SK-N-DZ (cell line): ENCODE measurements around the gene FAM222A.
A peak's percentile ranks its signal among the peaks of the same experiment; 100 is the strongest.

Experiments
- DNase-seq: peaks from one replicate; pipeline ENCODE4 v3.0.0-alpha.2; 2015; ENCODE audit warnings: low spot score

FAM222A gene

DNA sequence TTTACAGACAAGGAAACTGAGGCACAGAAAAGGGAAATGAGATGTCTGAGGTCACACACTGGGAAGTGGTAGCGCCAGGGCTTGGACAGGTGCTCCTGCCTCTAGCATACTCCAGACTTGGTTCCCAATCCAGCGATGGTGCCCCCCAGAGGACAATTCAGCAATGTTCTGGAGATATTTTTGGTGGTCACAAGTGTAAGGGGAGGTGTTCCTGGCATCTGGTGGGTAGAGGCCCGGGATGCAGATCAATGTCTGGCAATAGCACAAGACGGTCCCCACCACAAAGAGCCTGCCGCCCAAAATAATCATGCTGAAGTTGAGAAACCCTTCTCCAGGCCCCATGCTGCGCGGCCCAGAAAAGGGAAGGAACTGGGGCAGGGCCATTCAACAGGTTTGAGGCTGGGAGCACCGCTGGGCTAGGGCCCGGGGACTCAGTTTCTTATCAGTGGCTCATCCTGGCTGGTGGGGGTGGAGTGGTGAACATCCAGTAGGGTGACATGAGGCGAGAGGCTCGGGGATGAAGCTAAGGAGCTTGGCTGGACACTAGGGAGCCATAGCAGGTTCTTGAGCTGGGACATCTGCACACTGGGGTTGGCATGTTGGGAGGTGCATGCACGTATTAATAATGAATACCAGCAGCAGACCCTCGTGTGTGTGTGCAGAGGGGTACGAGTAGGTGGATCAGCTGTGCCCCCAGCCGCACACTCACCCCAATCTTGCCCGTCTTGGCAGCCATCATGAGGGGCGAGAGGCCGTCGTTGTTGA is 84.5 kb downstream of the FAM222A start:
- no peak for DNase-seq

DNA sequence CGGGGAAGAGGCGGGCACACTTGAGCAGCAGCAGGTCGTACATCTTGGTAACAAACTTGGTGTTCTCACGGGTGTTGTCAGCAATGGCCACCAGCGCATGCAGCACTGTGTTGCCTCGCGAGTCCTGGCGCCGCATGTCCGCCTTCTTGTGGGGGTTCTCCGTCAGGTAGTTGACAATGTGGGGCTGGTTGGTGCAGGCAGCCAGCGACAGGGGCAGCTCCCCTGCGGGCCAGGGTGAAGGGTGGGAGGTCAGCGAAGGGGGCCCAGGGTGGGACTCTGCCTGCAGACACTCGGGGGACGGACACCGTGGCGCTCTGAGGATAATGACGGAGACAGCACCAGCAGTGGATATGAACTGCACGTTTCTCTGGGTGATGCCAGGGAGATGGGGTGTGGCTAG is 85.1 kb downstream of the FAM222A start:
- no peak for DNase-seq

DNA sequence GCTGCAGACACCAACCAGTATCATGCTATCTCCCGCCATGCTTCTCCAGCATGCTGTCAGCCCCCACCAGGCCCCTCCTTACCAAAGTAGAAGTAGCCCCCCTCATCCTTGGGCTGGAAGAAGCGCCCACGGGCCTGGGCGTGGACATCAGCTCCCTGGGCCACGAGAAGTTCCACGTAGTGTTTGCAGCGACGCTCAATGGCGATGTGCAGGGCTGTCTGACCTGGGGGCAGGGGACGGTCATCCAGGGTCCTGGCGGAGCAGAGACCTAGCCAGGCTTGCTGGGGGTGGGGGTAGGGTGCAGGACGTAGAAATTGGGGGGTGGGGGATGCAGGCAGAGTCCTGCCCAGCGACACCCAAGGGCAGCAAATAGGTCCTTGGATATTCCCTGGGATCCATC is 86.9 kb downstream of the FAM222A start:
- DNase-seq = no peak

DNA sequence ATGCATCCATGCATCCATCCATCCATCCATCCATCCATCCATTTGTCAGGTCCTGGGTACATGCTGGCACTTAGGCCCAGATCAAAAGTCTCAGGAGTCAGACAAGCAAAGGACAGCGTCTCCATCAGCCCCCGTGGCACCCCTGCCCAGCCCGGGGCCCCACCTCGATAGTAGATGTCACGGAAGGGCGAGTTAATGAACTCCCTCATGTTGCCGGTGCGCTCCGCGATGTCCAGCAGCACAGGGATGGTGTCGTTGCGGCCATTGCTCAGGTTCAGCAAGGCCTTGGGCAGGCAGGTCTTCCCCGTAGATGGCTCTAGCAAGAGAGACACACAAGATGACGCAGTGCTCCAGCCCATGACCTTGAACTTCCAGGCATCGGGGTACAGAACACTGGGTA is 89.2 kb downstream of the FAM222A start:
- no peak for DNase-seq

DNA sequence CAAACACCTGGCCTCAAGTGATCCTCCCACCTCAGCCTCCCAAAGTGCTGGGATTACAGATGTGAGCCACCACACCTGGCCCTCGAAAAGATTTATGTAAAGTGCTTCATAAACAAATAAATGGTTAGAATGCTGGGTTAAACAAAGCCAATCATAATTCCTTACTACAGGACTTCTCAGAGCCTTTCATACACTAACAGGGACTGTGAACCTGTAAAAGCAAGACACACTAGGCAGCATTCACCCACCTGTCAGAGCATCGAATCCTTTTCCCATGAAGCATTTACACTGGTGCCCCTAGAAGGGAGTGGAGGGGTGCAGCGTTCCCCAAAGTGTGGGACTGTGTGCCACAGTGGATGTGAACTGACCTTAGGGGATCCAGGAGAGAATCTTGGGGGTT is 90.1 kb downstream of the FAM222A start:
- DNase-seq = no peak

DNA sequence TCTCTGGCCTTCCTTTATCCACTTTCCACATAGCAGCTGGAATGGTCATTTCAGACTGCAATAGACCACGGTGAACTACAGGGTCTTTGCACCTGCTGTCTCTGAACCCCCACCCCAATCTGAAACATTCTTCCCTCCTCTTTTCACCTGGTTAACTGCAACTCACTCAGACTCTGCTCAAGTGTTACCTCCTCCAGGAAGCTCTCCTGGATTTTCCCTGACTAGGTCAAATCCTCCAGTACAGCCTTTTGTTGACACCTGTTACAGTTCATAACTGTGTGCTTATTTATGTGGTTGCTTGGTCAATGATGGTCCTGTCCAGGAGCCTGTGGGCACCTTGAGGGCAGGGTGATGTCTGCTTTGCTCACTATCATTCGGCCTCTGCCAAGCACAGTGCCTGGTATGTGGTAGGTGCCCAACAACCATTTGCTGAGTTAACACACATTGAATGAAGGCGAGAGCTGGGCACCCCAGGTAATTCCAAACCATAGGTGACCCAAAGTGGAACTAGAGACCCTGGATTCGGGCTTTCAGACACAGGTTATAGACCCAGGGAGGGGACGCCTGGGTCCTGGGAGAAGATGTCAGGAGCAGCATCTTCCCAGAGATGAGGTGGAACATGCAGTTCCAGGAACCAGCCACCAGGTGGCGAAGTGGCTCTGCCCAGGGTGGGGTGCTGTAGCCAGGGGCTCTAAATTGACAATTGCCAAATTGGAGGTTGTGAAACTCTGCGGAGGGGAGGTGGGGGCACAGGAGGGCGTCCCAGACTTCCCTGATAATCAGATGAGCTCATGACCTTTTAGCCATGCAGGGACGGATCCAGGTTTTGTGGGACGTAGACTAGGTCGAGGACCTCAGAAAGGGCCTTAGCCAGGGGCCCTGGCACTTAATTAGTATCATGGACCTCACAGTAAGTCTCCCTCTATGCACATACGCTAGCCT is 91.5 kb downstream of the FAM222A start:
- DNase-seq = peak; percentile 56

DNA sequence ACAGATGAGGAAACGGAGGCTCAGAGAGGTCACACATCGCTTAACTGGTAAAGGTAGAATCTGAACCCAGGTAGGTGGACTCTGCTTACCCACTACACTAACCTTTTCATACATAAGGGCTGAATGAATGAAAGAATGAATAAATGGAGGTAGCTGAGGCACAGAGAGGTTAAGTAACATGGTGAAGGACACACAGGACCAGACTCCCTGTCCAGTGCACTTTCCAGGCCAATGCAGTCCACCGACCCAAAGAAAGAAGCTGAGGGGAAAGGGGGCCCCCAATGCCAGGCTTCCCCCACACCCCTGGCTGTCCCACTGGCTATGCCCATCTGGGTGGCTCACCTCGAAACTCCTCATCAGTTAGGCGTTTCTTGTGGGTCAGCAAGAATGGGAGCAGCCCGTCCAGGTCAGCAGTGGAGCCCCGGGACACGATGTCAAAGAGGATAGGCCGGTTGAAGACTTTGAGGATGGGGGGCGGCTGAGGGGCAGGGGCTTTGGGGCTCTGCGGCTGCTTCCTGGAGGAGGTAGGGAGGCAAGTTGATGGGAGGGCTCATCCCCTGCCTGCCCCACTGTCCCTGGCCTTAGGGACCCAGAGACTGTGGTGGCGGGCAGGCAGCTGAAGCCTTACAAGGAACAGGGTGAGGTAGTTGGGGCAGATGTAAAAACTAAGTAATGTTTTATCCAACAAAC is 94.5 kb downstream of the FAM222A start:
- no peak for DNase-seq

DNA sequence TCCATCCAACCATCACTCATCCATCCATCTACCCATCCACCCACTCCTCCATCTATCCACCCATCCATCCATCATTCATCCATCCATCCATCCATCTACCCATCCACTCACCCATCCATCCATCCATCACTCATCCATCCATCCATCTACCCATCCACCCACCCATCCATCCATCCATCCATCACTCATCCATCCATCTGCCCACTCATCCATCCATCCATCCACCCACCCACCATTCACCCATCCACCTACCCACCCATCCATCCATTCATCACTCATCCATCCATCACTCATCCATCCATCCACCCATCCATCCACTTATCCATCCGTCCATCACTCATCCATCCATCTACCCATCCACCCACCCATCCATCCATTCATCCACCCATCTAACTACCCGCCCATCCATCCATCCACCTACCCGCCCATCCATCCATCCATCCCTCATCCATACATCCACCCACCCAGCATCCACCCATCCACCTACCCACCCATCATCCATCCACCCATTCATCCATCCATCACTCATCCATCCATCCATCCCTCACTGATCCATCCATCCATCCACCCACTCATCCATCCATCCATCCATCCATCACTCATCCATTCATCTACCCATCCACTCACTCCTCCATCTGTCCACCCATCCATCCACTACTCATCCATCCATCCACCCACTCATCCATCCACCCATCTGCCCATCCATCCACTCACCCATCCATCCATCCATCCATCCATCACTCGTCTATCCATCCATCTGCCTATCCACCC is 95.4 kb downstream of the FAM222A start:
- no peak for DNase-seq

DNA sequence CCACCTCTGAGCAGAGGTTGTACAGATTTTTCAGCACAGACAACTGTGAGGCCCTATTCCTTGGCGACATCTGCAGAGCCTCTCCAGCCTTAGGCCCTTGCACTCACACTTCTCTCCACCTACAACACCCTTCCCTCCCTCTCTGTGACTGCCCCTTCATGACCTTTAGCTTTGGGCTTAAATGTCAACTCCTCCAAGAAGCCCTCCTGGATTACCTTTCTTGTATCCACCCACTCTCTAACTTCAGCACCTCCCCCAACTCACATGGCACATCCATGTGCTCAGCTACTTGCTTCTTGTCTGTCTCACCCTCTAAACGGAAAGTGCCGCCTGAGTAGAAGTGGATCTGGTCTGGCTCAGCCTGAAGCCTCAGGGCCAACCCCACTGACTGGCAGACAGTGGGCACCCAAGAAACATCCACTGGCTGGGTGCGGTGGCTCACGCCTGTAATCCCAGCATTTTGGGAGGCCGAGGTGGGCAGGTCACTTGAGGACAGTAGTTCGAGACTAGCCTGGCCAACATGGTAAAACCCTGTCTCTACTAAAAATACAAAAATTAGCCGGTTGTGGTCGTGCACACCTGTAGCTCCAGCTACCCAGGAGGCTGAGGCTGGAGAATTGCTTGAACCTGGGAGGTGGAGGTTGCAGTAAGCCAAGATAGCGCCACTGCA is 97.5 kb downstream of the FAM222A start:
- no peak for DNase-seq

DNA sequence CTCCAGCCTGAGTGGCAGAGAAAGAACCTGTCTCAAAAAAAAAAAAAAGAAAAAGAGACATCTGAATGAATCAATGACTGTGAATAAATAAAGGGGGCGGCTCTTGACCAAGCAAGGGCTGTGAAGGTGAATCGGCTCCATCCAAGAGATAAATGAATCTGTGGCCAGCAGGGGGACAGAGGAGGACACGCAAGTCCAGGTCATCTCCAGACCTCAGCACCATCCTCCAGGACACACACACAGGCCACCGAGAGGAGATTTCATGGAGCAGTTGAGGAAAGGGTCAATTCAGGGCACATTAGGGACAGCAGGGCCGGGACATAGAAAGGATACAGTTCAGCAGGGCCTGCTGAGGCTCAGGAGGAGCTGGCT is 98.0 kb downstream of the FAM222A start:
- DNase-seq = no peak

DNA sequence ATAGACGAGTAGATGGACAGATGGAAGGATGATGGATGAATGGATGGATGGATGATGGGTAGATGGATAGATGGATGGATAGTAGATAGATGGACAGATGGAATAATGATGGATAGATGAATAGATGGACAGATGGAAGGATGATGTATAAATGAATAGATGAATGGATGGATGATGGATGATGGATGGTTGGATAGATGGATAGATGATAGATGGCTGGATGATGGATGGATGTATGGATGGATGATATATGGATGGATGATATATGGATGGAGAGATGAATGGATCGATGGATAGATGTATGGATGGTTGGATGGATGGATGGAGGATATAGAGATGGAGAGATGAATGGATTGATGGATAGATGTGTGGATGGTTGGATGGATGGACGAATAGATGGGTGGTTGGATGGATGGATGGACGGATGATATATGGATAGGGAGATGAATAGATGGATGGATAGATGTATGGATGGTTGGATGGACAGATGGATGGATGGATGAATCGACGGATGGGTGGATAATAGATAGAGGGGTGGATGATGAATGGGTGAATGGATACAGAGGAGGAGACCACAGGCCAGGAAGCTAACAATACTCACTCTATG is 100.3 kb downstream of the FAM222A start:
- no peak for DNase-seq

DNA sequence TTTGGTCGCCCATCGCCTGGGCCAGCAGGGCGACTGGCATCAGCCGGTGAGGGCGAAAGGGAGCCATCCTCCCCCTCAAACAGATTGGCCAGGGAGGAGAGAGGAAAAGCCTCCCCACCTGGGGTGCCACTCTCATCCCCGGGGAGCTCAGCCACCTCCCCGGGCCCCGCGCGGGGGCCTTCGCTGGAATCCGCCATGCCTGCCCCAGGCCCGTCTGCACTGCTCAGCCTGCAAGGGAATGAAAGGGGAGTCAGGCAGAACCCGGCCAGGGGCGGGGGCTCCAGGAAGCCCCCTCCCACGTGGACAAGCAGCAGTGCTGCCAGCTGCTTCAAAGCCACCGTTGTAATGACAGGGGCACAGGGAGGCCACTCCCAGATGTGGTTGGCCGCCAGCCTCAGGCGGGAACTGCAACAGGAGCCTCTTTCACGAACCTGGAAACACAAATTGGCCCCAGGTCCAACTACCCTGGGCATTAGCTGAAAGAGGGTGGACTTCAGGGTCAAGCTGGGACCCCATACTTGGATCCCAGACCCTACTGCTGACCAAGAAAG is 101.0 kb downstream of the FAM222A start:
- DNase-seq = no peak

DNA sequence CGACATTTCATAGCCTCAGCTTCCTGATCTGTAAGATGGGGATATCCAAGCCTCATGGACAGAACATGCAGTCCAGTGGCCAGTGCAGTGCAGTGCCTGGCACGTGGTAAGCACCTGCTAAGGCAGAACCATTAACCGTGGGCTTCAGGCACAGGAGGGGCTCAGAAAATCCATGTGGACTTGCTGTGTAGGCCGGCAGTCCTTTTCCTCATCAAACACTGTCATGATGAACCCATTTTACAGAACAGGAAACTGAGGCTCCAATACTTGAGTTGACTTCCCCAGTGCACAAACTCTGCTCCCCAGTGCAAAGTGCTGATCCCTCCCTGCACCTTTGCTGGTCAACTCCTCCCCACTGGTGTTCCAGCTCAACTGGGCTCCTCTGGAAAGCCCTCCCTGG is 101.6 kb downstream of the FAM222A start:
- DNase-seq = no peak

DNA sequence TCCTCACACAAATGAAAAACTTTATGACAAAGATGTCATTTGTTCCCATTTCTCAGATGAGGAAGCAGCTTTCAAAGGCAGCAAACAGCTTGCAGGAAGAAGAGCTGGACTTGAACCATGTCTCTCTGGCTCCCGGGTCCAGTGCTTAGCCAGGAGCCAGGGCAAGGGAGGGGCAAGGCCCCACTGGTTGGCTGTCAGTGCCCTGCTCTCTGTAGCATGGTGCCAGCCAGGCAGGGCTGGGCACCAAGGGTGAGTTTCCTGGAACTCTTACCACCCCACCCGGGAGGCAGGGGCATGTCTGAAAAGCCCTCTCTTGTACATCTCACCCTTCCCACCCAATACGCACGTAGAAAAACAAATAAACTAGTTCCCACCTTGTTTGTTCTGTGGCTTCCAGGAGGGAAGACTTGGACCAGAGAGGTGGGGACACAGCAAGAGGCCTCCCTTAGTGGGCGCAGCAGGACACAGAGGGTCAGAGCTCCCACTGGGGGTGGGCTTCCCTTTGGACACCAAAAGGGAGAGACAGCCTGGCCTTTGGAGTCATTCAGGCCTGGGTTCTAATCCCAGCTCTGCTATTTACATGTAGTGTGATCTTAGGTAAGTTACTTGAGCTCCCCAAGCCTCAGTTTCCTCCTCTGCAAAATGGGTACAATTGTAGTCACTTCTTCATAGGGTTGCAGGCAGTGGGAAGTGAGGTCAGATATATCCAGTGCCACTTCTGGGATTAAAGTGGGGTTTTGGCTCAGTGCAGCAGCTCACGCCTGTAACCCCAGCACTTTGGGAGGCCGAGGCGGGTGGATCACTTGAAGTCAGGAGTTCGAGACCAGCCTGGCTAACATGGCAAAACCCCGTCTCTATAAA is 102.4 kb downstream of the FAM222A start:
- no peak for DNase-seq

DNA sequence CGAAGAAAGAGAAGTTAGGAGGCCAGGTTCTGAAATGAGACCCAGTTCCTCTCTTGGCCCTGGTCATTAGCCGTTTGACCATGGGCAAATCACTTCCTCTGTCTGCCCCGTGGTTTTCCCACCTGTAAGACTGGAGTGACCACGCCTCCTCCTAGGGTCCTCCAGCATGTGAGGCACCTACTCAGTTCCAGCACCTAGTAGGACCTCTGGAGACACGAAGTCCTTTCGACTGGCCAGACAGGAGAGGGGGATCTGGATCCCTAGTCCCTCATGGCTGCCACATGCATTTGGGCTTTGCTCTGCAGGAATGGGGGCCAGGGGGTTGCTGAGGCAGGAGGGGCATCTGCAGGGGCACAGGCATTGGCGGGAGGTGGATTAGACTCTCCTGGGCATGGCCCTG is 103.2 kb downstream of the FAM222A start:
- no peak for DNase-seq

DNA sequence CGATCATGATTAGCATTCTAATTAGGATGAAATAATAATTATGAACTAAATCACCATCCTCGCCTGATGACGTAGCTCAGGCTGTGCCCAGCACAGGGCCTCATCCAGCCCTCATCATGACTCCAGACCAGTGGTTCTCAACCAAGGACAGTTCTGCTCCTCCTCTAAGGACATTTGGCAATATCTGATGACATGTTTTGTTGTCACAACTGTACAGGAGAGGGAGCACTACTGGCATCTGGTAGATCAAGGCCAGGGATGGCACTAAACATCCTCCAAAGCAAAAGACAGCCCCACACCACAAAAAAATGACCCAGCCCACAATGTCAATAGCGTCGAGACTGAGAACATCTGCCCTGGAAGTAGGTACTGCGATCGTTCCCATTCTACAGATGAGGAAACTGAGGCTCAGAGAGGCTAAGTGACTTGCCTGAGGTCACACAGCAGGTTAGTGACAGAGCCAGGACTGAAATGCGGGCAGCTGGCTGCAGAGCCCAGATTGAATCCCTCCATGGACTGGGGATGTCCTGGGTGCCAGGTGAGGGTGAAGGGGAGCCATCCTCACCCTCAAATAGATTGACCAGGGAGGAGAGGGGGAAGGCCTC is 104.1 kb downstream of the FAM222A start:
- DNase-seq = no peak

DNA sequence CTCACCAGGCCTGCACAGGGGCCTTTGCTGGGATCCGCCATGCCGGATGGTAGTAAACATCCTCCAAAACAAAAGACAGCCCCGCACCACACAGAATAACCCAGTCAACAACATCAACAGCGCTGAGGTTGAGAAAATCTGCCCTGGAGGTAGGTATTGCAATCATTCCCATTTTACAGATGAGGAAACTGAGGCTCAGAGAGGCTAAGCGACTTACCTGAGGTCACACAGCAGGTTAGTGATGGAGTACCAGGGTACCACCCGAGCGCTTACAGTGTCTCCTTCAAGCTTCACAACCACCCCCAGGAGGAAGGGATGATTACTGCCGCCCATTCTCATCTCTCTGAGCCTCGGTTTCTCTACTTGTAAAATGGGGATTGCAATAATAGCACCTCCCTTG is 104.6 kb downstream of the FAM222A start:
- no peak for DNase-seq

DNA sequence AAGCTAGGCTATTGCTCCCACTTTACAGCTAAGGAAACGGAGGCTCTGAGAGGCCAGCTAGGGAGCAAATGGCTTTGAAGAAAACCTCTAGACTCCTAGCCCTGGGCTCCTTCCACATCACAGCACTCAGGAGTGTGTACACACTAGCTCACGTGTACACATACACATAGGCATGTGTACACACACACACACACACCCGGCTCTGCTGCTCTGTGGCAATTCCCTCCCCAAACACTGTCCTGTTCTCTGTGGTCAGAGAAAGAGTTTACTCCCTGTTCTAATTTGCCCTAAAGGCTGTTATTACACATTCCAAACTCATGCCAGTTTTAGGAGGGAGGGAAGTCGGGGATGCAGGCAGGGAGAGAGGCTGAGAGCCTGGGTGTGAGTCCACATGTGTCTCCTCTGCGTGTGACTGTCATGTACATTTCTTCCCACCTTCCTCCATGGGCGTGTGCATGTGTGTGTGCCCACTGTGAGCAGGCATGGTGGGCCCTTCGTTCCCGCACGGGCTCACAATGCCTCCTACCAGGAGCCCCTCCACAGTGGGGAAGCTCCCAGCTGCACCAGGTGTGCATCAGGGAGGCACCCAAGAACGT is 105.4 kb downstream of the FAM222A start:
- no peak for DNase-seq
